HepG2 (cell line): ENCODE data around the gene VCP. TPM values are rescaled to one million over a fixed set of nuclear protein-coding genes. Genes with fewer than 3 reads are reported as not detected.

ENCODE experiments used
- AHR ChIP-seq: IDR thresholded peaks from 2 replicates; pipeline ENCODE4 v1.6.1; 2018; ENCODE audit warnings: missing genetic modification reagents, missing compliant biosample characterization
- ARID2 ChIP-seq: sonication (generic); formaldehyde crosslinking; IDR thresholded peaks from 2 replicates; pipeline ENCODE4 v1.8.1; 2022; ENCODE audit warnings: mild to moderate bottlenecking, missing genetic modification reagents, borderline replicate concordance
- ATAD3A ChIP-seq: sonication (generic); formaldehyde crosslinking; IDR thresholded peaks from 2 replicates; pipeline ENCODE4 v1.4.0; 2020; ENCODE audit warnings: missing genetic modification reagents
- ATF7-NPFF ChIP-seq: sonication (generic); formaldehyde crosslinking; IDR thresholded peaks from 2 replicates; pipeline ENCODE4 v1.8.1; 2023; ENCODE audit warnings: mild to moderate bottlenecking, low read depth, missing genetic modification reagents, moderate library complexity
- BORCS8-MEF2B ChIP-seq: sonication (generic); formaldehyde crosslinking; IDR thresholded peaks from 2 replicates; pipeline ENCODE4 v1.8.0; 2022; ENCODE audit warnings: mild to moderate bottlenecking, missing genetic modification reagents
- EP300 ChIP-seq, 3 experiments: sonication (generic) in 1 of 3; formaldehyde crosslinking in 1 of 3; IDR thresholded peaks; 2 replicates each; pipeline versions ENCODE4 v1.5.1 to v1.6.1; 2011 to 2020; ENCODE audit warnings: low read depth in 2 of 3, low read length in 2 of 3, borderline replicate concordance in 1 of 3, improper control_type of control experiment in 1 of 3, mild to moderate bottlenecking in 1 of 3, missing genetic modification reagents in 1 of 3, moderate library complexity in 1 of 3
- GATAD1 ChIP-seq: IDR thresholded peaks from 2 replicates; pipeline ENCODE4 v1.6.1; 2016; ENCODE audit warnings: missing genetic modification reagents, missing compliant biosample characterization
- HNRNPL ChIP-seq: fragments of 200-400 bp; formaldehyde crosslinking; IDR thresholded peaks from 2 replicates; pipeline ENCODE4 v1.6.1; 2017; ENCODE audit warnings: mild to moderate bottlenecking, low read depth, low read length
- JARID2 ChIP-seq: sonication (generic); formaldehyde crosslinking; IDR thresholded peaks from 2 replicates; pipeline ENCODE4 v1.8.1; 2023; ENCODE audit warnings: missing genetic modification reagents, inconsistent platforms; ENCODE audit not compliant: insufficient replicate concordance
- PHF21A ChIP-seq: sonication (generic); formaldehyde crosslinking; IDR thresholded peaks from 2 replicates; pipeline ENCODE4 v1.5.0; 2020; ENCODE audit warnings: mild to moderate bottlenecking, missing genetic modification reagents
- RBM22 ChIP-seq: fragments of 200-400 bp; formaldehyde crosslinking; optimal IDR thresholded peaks from 2 replicates; pipeline ENCODE3; 2017; ENCODE audit warnings: mild to moderate bottlenecking, low read length, moderate library complexity
- RFX5 ChIP-seq: IDR thresholded peaks from 2 replicates; pipeline ENCODE4 v1.6.1; 2011; ENCODE audit warnings: low read depth, low read length, improper control_type of control experiment
- RFXANK ChIP-seq: IDR thresholded peaks from 2 replicates; pipeline ENCODE4 v1.6.1; 2016
- RXRB ChIP-seq: IDR thresholded peaks from 2 replicates; pipeline ENCODE4 v1.6.1; 2016; ENCODE audit warnings: borderline replicate concordance, missing genetic modification reagents, missing compliant biosample characterization
- SMAD1 ChIP-seq: sonication (generic); formaldehyde crosslinking; IDR thresholded peaks from 2 replicates; pipeline ENCODE4 v1.4.0; 2020; ENCODE audit warnings: missing genetic modification reagents, low read depth, mild to moderate bottlenecking, borderline replicate concordance
- SRSF9 ChIP-seq: fragments of 200-400 bp; formaldehyde crosslinking; IDR thresholded peaks from 2 replicates; pipeline ENCODE4 v1.6.1; 2018; ENCODE audit warnings: borderline replicate concordance, mild to moderate bottlenecking, low read depth, low read length; ENCODE audit not compliant: insufficient read depth, poor library complexity, severe bottlenecking
- TMF1 ChIP-seq: sonication (generic); formaldehyde crosslinking; IDR thresholded peaks from 2 replicates; pipeline ENCODE4 v1.8.1; 2022; ENCODE audit warnings: low read depth, missing genetic modification reagents
- ZFX ChIP-seq: sonication (generic); formaldehyde crosslinking; IDR thresholded peaks from 2 replicates; pipeline ENCODE4 v1.4.0; 2020; ENCODE audit warnings: mild to moderate bottlenecking, low read depth, missing genetic modification reagents, moderate library complexity
- ZNF263 ChIP-seq: sonication (generic); formaldehyde crosslinking; IDR thresholded peaks from 2 replicates; pipeline ENCODE4 v1.4.0; 2020; ENCODE audit warnings: missing genetic modification reagents
- ZNF615 ChIP-seq: sonication (generic); formaldehyde crosslinking; IDR thresholded peaks from 2 replicates; pipeline ENCODE4 v1.5.0; 2020; ENCODE audit warnings: mild to moderate bottlenecking, missing genetic modification reagents, borderline replicate concordance
- ZNF792 ChIP-seq: IDR thresholded peaks from 2 replicates; pipeline ENCODE4 v1.6.1; 2016
- ZNF83 ChIP-seq: sonication (generic); formaldehyde crosslinking; IDR thresholded peaks from 2 replicates; pipeline ENCODE4 v1.4.0; 2020; ENCODE audit warnings: missing genetic modification reagents, mild to moderate bottlenecking, borderline replicate concordance
- ZNF841 ChIP-seq: sonication (generic); formaldehyde crosslinking; IDR thresholded peaks from 2 replicates; pipeline ENCODE4 v1.8.1; 2023; ENCODE audit warnings: missing genetic modification reagents, borderline replicate concordance
- polyA plus RNA-seq, 8 experiments: library from polyadenylated mRNA; depleted of rRNA in 3 of 8; stranded (reverse) in 7 of 8; unstranded in 1 of 8; fragments of >200 nt; fragmentation: Illumina TruSeq in 4 of 8; extraction: Trizol in 4 of 8; gene quantifications; 2 replicates each; pipeline versions ENCODE4 v1.2.1 to v1.2.3, GENCODE V29; 2011 to 2016; ENCODE audit warnings: low read depth in 4 of 8, missing spikeins in 1 of 8, mixed read lengths in 1 of 8; ENCODE audit not compliant: insufficient read depth in 1 of 8
- total RNA-seq, 5 experiments: library from RNA; depleted of rRNA; stranded (reverse); fragments of >200 nt; fragmentation: Illumina TruSeq; extraction: Trizol; gene quantifications; 2 replicates each; pipeline ENCODE4 v1.2.3, GENCODE V29; 2016; ENCODE audit warnings: low read depth in 1 of 5
- TF ChIP-seq, protein P1 (sequence below): sonication (generic); formaldehyde crosslinking; IDR thresholded peaks from 2 replicates; pipeline ENCODE4 v1.5.1; 2020; ENCODE audit warnings: missing genetic modification reagents, mild to moderate bottlenecking, borderline replicate concordance
- TF ChIP-seq, protein P2 (sequence below): sonication (generic); formaldehyde crosslinking; IDR thresholded peaks from 2 replicates; pipeline ENCODE4 v1.9.0; 2022; ENCODE audit warnings: missing genetic modification reagents, mild to moderate bottlenecking, borderline replicate concordance
- TF ChIP-seq, protein P3 (sequence below): IDR thresholded peaks from 2 replicates; pipeline ENCODE4 v1.6.1; 2016; ENCODE audit warnings: missing biosample characterization, missing genetic modification reagents, low read depth

The VCP gene
- total and polyA plus RNA-seq, 2 of the 13 experiments (the other 11 are each of a cell fraction or from before 2014, with no cell fraction given): 143 to 391 TPM

DNA sequence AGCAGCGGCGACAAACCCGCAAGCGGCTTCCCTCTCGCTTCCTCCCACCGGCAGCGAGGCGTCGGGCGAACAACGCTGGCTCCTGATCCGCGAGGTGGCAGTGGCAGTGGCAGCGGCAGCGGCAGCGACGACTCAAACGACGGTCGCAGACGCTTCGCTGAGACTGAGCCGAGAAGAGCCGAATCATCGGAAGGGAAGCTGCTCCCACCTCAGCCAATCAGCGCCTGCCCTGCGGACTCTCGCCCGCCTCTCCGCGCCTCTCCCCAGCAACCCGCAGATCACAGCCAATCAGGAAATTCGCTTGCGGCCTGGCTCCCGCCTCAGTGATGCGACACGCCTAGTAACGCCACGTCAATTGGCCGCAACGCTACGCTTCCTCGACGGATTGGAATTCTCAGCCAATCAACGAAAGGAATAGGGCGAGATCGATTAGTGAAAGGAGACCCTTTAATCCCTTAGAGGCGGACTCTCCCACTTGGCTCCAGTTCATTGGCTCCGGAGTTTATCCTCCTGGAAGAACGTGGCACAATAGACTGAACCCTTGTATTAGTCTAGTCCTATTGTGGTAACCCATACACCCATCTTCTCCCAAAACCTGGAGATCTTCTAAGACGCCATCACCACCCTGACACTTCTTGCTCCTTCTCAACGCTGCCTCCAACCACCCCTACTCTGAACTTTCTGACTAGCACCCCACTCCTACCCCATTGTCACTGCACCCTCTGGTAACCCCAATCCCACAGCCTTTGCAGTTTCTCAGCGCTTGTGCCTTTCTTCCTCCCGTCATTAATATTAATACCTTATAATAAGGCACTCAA, at the start of gene VCP (continued):
- TF ChIP-seq SRSF9 (no peak), GATAD1 (peak; percentile 40; the same call in 1 of the 2 replicates), BORCS8-MEF2B (CRISPR knock-in tag) (peak; percentile 73; the same call in 1 of the 2 replicates), TMF1 (CRISPR knock-in tag) (0 out of 2 replicates have a peak, but pooled peaks have one; percentile 27), ZNF615 (CRISPR knock-in tag) (no peak), ZFX (CRISPR knock-in tag) (no peak; the same call in 1 of the 2 replicates), RFX5 (peak; percentile 100), ARID2 (CRISPR knock-in tag) (no peak), AHR (CRISPR knock-in tag) (0 out of 2 replicates have a peak, but pooled peaks have one; percentile 58), ZNF83 (CRISPR knock-in tag) (no peak), RFXANK (CRISPR knock-in tag) (peak; percentile 99), HNRNPL (no peak; the same call in 1 of the 2 replicates), ATF7-NPFF (CRISPR knock-in tag) (0 out of 2 replicates have a peak, but pooled peaks have one; percentile 29), JARID2 (no peak), RBM22 (peak; percentile 35), EP300 (IDR thresholded peaks at IDR 0.05; ENCODE audit: low read depth in 2 of 2, low read length in 2 of 2) (peak in 1 of 2 experiments; percentile 80; a peak in 2 of 4 replicates), EP300 (CRISPR knock-in tag; IDR thresholded peaks at IDR 0.05; ENCODE audit: borderline replicate concordance) (no peak), RXRB (CRISPR knock-in tag) (no peak), ZNF792 (CRISPR knock-in tag) (no peak), PHF21A (peak; percentile 95), SMAD1 (CRISPR knock-in tag) (no peak), ATAD3A (CRISPR knock-in tag) (no peak), ZNF841 (no peak), ZNF263 (no peak; the same call in 1 of the 2 replicates)
- TF ChIP-seq, protein P1, sequence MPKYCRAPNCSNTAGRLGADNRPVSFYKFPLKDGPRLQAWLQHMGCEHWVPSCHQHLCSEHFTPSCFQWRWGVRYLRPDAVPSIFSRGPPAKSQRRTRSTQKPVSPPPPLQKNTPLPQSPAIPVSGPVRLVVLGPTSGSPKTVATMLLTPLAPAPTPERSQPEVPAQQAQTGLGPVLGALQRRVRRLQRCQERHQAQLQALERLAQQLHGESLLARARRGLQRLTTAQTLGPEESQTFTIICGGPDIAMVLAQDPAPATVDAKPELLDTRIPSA: no peak; the same call in 1 of the 2 replicates
- TF ChIP-seq, protein P2, sequence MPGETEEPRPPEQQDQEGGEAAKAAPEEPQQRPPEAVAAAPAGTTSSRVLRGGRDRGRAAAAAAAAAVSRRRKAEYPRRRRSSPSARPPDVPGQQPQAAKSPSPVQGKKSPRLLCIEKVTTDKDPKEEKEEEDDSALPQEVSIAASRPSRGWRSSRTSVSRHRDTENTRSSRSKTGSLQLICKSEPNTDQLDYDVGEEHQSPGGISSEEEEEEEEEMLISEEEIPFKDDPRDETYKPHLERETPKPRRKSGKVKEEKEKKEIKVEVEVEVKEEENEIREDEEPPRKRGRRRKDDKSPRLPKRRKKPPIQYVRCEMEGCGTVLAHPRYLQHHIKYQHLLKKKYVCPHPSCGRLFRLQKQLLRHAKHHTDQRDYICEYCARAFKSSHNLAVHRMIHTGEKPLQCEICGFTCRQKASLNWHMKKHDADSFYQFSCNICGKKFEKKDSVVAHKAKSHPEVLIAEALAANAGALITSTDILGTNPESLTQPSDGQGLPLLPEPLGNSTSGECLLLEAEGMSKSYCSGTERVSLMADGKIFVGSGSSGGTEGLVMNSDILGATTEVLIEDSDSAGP (CRISPR knock-in tag): no peak; the same call in 1 of the 2 replicates
- TF ChIP-seq, protein P3, sequence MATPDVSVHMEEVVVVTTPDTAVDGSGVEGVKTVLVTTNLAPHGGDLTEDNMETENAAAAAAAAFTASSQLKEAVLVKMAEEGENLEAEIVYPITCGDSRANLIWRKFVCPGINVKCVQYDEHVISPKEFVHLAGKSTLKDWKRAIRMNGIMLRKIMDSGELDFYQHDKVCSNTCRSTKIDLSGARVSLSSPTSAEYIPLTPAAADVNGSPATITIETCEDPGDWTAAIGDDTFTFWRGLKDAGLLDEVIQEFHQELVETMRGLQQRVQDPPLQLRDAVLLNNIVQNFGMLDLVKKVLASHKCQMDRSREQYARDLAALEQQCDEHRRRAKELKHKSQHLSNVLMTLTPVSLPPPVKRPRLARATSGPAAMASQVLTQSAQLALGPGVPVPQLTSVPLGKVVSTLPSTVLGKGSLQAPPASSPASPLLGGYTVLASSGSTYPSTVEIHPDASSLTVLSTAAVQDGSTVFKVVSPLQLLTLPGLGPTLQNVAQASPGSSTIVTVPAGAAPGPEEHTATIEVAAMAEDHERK (CRISPR knock-in tag): 0 out of 2 replicates have a peak, but pooled peaks have one; percentile 45
